Endometrium (tissue), 2 donors: ENCODE results near the gene RAB15.

Source experiments
- FAIRE-seq: peaks from 2 replicates; lab custom pipeline; 2012; peaks lifted over from hg19 to GRCh38; lab: Jason Lieb, UNC
- donor health status: control.
- donor health status: control.

Gene RAB15

GRCh38 chr14:64906022-64906421 is 66.1 kb downstream of the RAB15 start:
- FAIRE-seq: no peak

DNA sequence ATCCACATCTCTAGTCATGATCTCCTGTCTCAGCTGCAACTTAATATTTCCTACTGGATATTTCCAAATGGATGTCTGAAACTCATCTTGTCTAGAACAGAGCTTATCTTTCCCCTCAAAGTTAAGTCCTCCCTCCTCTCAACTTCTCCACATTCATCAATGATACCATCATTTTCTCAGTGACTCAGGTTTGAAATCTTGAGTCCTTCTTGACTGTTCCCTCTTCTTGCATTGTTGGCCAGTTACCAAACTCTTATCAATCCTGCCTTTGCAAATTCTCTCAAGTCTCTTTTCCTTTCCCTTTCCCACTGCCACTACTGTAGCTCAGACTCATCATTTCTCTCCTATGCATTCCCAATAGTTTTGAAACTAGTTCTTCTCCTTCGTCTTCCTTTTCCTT is 72.2 kb downstream of the RAB15 start:
- FAIRE-seq: no peak
